NCI-H510A treated with DMSO at 0.1 percent for 48 hours (cell line): Measurements from ENCODE around the gene DDC.
"Not testable (repeated sequence)": the region's sequence is repeated elsewhere in the genome, so short reads cannot be mapped to it uniquely, and the experiment has no call there.

ENCODE experiments used
- DNase-seq: peaks from one replicate; lab custom pipeline; 2025; lab: John Stamatoyannopoulos, UW

DDC gene

DNA sequence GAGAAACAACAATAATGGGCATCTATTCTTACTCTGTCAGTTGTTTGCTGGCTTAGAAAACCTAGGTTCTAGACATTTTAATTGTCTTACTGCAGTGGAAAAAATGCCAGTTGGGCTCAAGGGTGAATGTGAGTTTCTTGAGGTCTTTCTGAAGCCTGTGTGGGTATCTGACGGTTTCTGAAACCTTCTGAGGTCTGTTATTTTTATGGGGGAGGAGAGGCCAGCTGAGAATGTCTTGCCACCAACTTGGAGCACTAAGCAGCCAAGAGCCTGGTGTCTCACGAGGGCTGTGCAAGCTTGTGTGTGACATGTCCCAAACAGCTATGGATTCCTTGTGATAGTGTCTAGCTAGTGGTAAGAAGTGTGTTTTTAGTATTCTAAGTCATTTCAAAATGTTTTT is 24.2 kb upstream of the DDC start:
- DNase-seq = no peak

DNA sequence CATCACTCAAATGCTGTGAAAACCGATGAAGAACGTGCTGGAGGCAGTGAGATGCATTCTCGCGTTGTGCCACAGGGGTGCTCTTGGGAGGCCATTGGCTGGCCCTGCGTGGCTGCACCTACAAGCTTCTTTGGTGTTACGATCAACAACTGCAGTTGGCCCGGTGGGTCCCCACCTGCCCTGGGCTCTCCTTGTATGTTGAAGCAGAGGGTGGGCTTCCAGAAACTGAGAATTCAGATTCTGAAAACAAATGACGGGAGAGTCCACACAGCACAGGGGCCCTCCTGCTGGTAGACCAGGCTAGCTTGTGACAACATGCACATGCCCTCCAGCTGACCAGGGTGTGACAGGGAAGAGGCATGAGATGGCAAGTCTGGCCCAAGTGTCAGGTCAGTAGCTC is 23.7 kb upstream of the DDC start:
- DNase-seq = no peak

DNA sequence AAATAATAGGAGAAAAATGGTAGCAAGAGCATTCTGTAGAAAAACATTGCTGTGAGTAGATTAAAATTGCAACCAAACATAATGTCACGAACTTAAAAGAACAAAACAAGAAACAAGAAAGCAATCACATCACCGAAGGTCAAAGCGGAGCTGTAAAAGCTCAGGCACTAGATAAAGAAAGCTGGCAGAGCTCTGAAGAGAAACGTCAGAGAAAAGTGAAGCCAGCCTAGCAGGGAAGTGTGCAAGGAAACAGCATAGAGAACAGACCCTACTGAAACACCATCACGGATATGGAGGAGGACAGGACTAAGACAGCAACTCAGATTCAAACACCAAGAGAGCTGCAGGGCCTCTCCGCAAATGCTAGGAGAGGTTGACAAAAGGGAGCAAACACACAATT is 22.5 kb upstream of the DDC start:
- no peak for DNase-seq

DNA sequence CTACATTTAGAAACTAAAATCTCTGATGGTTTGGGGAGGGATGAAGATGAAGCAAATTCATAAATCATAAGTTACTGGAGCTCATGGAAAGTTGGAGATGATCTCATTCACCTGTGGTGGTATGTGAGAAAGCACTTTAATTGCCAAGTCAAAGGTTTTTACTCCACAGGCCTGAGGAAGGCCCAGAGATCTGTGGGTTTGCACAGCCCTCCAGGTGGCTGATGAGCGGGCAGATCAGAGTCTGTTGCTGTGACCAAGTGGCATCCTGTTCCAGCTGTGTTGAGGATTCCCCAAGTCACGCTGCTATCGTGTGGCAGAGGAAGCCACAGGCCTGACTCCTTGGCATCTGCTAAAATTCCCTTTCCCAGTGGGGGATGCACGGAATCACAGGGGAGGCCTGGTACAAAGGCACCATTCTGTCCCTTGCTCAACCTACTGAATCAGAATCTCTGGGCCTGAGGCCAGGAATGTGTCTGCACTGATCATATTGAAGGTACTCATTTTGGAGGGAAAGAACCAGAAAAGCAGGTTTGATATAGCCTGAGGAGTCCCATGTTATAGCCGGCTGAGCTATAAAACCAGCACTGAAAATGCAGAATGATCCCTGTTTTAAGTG is 19.7 kb upstream of the DDC start:
- peak; percentile 32 for DNase-seq

DNA sequence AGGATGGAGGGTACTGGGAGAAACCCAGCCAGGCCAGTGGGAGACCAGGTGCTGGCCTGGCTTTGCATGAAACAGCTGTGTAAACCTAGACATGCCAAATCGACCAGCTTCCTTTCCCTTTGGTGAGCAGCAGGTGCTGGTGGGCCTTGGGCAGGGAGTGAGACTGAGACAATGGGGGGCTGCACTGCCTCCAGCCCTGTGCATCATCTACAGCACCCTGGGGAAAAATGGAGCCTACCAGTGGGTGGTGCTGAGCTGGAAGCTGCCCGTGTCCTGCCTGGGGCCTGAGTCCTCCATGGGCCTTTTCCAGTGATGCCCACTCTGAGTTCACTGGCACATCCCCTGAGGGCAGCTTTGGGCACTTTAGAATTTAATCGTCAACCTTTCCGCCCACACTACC is 19.2 kb upstream of the DDC start:
- DNase-seq = no peak

DNA sequence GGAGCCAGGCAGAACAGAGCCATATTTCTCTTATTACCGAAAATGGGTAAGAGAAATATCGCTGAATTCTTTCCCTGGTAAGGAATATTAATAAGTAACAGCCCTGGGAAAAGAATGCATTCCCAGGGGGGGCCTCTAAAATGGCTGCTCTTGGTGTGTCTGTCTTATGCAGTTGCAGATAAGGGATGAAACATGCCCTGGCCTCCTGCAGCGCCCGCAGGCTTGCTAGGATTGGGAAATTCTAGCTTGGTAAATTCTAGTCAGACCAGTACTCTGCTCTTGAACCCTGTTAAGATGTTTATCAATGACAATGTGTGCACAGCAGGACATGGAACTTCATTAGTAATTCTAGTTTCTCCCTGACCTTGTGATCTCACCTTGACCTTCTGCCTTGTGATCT is 18.1 kb upstream of the DDC start:
- not testable (repeated sequence) for DNase-seq

DNA sequence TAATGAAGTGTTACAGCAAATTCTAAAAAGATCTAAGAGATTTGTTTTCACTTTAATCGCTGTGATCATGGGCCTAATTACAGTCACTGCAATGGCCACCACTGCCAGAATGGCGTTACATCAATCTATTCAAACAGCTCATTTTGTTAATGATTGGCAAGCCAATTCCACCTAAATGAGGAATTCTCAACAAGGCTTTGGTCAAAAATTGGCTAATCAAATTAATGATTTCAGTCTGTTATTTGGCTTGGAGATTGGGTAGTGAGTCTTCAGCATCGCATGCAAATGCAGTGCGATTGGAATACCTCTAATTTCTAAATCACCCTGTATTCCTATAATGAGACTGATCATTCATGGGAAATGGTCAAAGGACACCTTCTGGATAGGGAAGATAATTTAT is 17.1 kb upstream of the DDC start:
- DNase-seq = not testable (repeated sequence)

DNA sequence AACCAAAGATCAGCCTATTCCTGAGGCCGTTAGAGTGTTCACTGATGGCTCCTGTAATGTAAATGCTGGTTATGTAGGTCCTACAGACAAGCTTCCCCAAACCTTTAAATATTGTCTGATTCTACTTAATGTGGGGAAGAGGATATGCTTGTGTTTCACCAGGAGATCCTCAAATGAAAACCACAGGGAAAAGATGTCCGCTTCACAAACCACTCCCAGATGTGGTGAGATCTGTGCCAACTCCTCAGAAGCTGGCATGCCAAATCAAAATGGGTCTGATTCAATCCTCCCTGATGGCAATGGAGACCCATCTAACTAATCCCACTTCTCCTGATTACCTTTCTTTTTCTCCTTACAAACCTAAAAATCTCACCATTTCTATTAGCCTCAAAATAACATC is 15.5 kb upstream of the DDC start:
- not testable (repeated sequence) for DNase-seq

DNA sequence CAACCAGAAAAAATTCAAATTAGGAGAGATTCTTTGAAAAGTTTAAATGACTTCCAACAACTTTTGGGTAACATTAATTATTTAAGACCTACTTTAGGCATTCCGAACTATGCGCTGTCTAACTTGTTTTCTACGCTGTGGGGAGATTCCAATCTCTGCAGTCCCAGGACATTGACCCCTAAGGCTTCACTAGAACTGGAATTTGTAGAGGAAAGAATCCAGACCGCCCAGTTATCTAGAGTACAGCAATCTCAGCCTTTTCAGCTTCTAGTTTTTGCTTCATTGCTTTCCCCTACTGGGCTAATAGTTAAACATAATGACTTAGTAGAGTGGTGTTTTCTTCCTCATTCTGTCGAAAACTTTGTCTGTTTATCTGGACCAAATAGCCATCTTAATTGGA is 14.9 kb upstream of the DDC start:
- DNase-seq = no peak

DNA sequence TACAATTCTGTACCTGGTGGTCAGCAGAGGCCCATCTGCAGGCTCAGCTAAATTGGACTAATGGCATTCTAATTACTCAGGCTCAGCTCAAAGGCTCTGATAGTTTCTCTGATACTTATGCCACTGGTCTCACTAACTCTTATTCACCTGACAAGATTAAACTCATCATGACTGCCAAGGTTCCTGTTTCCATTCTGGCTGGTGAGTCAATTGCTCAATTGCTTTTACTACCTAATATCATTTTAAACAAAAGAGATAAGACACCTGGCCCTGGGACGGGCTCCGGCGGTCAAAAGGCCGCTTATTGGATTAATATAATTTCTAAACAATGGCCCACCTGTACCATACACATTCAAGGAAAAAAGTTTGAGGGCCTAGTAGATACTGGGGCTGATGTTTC is 12.9 kb upstream of the DDC start:
- DNase-seq = not testable (repeated sequence)

DNA sequence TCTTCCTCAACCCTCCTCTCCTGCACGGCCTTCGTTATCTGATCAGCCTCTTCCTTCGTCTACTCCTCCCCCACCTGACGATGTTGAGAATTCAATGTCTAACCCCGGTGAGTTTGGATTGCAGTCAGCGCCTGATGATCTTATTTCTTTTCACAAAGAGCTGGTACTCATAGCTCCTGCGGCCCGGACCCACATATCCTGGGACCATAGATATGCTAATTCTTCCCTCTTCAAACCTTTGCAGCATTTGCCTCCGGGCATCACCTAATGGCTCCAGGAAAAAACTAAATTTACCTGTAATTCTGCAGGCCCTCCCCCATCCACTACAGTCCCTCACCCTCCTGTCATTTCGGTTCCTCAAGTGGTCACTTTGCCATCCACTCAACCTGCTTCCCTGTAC is 12.4 kb upstream of the DDC start:
- DNase-seq = no peak

DNA sequence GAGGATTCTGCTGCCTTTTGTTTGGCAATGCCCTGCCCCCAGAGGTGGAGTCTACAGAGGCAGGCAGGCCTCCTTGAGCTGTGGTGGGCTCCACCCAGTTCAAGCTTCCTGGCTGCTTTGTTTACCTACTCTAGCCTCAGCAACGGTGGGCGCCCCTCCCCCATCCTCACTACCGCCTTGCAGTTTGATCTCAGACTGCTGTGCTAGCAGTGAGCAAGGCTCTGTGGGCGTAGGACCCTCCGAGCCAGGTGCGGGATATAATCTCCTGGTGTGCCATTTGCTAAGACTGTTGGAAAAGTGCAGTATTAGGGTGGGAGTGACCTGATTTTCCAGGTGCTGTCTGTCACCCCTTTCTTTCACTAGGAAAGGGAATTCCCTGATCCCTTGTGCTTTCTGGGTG is 11.2 kb upstream of the DDC start:
- DNase-seq = not testable (repeated sequence)

DNA sequence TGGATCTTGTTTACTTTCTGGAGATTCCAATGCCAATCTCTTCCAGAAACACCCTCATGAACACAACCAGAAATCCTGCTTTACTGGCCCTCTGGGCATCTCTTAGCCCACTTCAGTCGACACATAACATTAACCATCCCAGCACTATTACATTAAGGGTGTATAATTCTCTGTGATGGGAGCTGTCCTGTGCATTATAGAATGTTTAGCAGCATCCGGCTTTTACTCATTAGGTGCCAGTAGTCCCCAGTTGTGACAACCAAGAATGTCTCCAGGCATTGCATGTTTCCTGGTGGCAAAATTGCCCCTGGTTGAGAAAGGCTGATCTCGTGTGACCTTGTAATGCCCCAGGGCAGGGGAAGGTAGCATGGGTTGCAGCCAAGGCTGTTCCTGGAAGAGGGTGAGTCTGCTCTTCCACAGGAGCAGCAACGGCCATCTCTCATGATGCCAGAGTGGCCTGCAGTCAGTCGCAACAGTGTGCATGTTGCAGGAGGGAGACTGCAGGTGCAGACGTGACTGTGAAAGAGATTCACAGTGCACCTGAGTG is 2.6 kb upstream of the DDC start:
- DNase-seq = no peak

DNA sequence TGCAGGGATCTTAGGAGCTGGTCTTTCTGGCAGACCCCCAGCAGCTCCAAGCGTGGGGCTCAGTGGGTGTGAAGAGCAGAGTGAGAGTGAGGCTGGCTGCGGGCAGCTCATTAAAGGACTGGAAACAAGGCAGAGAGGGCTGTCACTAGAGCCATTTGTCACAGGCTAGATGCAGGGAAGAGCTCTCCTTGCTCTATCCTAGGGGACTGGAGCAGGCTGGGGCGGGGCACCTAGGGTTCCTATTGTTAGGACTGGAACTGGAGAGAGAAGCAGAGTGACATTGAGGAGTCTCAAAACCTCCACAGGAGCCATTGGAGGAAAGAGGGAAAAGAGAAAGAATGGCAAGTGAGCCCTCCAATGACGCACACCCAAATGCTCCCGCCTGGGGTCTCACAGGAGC is 772 bp upstream of the DDC start:
- no peak for DNase-seq

DNA sequence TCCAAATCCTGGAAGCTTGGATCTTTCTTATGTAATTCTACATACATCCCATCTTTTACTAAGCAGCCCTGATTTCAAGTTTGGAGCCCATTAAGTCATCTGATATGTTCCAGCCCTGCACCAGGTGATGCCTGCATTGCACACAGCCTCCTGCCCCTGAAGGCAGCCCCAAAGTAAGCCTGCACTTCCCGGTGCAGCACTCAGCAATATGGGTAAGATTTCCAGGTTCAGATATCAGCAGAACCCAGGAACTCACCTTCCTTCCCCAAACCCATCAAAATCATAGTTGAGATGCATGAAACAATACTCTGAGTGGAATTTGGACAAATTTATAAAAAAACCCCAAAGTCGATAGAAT is 333 bp upstream of the DDC start:
- DNase-seq = no peak

DNA sequence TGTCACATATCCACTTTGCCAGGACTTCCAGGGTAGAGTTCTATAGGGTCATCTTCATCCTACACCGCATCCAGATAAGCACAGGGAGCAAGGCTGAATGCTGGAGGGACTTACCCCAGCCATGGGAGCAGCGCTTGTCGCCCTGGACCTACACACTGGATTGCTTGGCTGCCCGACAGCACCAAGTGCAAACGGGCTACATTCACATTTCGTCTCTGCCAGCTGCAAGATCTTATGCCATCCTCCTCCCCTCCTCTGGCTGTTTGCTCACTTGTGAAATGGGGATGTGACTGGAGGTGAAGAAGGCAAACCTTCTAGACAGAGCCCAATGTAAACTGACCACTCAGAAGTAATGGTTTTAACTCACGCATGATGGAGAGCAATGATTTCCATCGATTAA is 1.0 kb downstream of the DDC start:
- DNase-seq = no peak

DNA sequence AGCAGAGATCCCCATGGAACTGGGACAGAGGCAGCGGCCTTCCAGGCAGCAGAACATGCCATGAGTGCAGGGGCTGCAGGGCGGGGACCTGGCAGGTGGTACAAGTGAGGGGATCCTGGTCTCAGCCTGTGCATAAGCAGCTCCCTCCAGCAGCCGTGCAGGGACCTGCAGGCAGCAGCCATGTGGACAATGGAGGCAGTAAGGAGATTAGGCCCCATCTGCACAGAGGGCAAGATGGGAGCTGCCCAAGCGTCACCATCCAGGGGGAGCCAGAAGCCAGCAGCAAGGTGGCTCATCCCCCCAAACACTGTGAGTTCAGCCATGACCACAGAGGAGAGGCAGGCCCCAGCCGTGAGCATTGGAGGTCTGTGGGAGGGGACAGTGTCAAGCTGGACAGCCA is 3.1 kb downstream of the DDC start:
- peak; percentile 56 for DNase-seq

DNA sequence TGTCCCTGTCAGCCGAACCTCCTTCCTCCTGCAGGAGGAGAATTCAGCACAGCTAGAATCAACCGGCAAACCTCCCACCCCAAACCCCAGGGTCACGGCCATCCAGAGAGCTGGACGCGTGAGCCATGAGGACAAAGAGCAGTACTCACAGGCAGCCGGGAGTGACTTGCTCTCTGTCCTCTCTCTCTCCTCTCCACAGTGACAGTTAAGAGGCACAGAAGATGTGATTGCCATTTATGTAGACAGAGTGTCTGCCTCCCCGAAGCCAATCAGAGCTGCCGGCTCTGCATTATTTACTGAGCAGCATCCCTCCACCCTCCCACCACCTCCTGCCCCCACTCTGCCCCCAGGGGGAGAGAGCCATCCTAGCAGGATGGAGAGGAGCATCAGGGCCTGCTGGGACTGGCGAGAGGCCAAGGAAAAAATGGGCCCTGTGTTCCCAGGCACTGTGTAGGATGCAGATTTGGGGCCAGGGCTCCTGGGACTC is 4.3 kb downstream of the DDC start:
- peak; percentile 98 for DNase-seq

DNA sequence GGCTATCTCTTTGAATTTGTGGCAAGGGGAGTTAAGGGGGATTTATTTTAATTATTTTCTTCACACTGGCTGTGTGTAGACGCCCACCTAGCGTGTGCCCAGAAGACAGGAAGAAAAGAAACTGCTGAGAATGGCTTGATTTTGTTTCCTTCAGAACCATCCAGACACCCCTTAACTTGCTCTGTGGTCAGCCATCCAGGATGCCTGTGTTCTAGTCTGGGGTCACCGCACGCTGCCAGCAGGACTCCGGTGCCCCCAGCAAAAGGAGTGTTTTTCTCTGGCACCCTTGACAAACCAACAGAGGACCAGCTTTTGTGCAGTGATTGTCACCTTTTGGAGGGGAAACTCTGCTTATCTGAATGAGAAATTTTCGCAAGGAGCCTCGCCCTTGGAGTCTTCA is 5.3 kb downstream of the DDC start:
- DNase-seq = no peak

DNA sequence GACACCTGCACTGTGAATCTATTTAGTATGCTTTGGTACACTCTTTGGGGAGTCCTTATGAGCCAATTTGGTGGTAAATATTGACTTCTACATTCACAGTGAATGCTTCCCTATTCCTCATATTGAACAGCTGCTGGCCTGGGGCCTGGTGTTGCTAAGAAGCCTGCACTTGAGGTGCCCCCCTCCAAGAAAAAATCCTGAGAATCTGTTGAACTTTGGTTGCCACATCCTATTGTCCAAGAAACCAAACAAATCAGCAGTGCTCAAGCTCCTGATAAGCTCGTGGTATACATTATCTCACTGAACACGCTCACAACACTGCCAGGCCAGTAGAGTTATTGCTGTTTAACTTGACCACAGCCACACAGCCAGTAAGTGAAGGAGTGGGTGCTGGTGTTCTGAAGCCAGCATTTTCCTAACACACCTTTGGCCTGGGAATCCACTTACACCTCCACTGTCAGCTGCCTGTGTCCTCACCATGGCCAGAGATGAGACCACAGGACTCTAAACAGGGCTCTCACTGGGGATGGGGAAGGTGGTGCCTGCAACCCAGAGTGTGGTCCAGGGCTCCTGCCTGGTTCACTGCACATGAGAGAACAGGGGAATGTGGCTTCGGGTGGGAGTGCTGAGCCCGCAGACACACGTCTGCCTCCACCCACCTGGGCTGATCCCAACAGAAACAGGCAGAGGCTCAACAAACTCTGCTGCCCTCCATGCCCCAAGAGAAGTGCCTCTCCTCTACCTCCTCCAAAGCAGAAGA is 6.7 kb downstream of the DDC start:
- peak; percentile 96 for DNase-seq

DNA sequence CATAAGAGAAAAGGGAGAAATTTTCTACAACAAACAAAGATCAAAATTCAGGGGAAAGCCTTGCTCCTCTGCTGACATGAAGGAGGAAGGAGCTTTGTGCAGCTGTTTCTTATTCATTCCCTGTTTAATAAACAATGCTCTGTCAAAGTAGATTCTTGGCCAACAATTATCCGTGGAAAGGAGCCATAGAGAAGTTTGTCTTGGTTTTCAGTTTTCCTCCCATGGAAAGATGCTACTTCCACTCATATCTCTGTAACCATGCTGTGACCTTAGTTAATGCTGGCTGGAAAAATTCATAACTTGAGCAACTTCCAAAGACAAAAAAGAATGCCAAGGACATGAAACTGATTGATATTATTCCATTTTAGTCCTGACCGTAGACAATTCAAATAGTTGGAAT is 8.1 kb downstream of the DDC start:
- DNase-seq = no peak

DNA sequence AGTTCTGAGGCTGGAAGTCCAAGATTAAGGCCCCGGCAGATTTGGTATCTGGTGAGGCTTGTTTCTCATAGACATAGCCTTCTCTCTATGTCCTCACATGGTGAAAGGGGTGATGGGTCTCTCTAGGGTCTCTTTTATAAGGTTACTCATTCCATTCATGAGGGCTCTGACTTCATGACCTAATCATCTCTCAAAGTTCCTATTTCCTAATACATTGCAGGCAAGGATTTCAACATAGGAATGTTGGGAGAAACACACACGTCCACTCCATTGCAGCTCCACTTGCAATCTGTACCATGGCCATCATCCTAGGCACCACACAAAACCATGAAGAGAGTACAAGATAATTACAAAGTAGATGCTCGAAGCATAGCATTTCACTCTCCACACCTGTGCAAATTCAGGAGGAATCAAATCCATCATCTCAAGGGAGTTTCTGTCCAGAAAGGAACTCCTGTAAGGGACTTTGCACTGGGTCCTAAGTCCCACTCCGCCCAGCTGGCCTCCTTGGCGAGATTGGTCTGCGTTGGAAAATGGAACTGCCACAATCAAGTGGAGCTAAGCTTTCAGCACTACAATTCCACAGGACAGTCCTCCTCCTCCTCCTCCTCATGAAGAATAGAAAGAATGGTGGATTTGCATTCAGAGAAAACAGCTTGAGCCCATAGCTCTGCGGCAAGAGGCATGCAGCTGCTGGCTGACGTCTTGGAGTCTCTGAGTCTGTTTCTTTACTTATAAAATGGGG is 8.8 kb downstream of the DDC start:
- no peak for DNase-seq

DNA sequence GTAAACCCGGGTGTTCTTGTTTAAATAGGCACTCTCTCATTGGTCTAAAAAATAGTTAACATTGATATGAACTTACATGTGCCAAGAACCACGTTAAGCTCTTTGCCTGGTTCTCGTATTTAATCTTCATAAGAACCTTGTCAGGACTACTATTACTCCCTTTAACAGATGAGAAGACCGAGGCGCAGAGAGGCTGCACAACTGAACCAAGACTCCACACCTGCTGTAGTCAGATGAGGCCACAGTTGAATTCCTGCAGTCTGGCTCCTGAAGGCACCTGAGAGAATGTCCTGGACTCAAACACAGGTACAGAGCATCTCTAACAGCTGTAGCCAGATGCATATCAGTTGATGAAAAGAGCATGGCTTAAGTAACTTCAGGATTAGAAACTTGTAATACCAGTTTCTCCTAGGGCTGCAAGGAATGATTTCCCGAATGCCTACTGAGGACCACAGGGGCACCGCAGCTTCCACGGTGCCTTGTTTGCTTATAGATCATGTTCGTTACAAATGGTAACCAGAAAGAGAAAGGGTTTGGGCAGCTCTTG is 9.5 kb downstream of the DDC start:
- DNase-seq = peak; percentile 75
